ENCODE data around the gene BGN.

DNA sequence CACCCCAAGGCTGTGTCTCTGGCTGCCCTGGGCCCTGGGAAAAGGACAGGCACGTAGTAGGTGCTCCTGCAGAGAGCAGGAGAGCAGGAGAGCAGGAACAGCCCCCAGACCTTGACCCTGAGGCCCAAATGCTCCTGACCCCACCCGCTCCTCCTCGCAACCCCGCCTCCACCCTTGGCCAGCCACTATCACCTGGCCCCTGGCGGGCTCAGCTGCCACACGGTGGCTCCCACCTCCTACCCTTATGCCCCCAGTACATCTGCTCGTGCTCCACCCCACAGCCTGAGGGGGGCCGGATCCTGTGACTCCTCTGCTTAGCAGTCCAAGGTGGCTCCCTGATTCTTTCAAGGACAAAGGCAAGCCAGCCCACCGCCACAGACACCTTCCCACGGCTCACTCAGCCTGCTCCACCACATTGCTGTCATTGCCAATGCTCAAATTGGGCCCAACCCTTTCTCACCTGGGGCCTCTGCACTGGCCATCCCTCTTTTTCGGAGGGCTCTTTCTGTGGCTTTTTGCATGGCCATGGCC is 19.0 kb upstream of the BGN start:
- no peak for TF ChIP-seq POLR2A (IDR thresholded peaks at IDR 0.05)
- TF ChIP-seq, protein P1, sequence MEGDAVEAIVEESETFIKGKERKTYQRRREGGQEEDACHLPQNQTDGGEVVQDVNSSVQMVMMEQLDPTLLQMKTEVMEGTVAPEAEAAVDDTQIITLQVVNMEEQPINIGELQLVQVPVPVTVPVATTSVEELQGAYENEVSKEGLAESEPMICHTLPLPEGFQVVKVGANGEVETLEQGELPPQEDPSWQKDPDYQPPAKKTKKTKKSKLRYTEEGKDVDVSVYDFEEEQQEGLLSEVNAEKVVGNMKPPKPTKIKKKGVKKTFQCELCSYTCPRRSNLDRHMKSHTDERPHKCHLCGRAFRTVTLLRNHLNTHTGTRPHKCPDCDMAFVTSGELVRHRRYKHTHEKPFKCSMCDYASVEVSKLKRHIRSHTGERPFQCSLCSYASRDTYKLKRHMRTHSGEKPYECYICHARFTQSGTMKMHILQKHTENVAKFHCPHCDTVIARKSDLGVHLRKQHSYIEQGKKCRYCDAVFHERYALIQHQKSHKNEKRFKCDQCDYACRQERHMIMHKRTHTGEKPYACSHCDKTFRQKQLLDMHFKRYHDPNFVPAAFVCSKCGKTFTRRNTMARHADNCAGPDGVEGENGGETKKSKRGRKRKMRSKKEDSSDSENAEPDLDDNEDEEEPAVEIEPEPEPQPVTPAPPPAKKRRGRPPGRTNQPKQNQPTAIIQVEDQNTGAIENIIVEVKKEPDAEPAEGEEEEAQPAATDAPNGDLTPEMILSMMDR (IDR thresholded peaks at IDR 0.05): no peak
